T-helper 1 cell treated with Interleukin-12 subunit alpha and Interleukin-12 subunit beta and Interleukin-4 antibody, amounts not matched to agents 30 ng/mL and 1 ng/mL, for 36 hours (primary cell): ENCODE data around the gene NAGPA. TPM values are rescaled to one million over a fixed set of nuclear protein-coding genes. Genes with fewer than 3 reads are reported as not detected.

ENCODE experiments used
- intact Hi-C: fragments of 100-400 bp; cut with micrococcal nuclease; formaldehyde crosslinking; loops from one replicate; pipeline ENCODE4 v1.15.1; 2024
- total RNA-seq: library from RNA; stranded (reverse); gene quantifications from 2 replicates; pipeline ENCODE4 v1.2.3, GENCODE V29; 2022

The NAGPA gene
- total RNA-seq, 1 donor from 2014 or later = 14.9 TPM

- intact Hi-C loops = no loop called here
Measured at GRCh38 chr16:4979736-4980660, 53.7 kb downstream of the NAGPA start.

- intact Hi-C loops = no loop called here
Measured at GRCh38 chr16:4979164-4979563, 54.6 kb downstream of the NAGPA start.

GRCh38 chr16:4976611-4977145 is 57.1 kb downstream of the NAGPA start:
- intact Hi-C loops = no loop called here

- intact Hi-C loops = no loop called here
Measured at GRCh38 chr16:4976079-4976478, 57.7 kb downstream of the NAGPA start.

Other genes with a start within 250 kb of the NAGPA start
- not detected in 2 replicates for gene SEPTIN12, start 245.6 kb downstream of the NAGPA start, total RNA-seq
- not detected in 2 replicates for gene SMIM22, start 238.6 kb downstream of the NAGPA start, total RNA-seq
- gene ROGDI, start 231.3 kb downstream of the NAGPA start, total RNA-seq = 5.5 and 6.2 TPM in 2 replicates
- gene GLYR1, start 186.6 kb downstream of the NAGPA start, total RNA-seq = 115 and 120 TPM in 2 replicates
- gene UBN1, start 186.5 kb downstream of the NAGPA start, total RNA-seq = 42.1 and 45.4 TPM in 2 replicates
- gene PPL, start 96.8 kb downstream of the NAGPA start, total RNA-seq = not detected in 2 replicates
- not detected in 2 replicates for gene SEC14L5, start 75.6 kb downstream of the NAGPA start, total RNA-seq
- not detected in 2 replicates for gene C16orf89, start 32.0 kb upstream of the NAGPA start, total RNA-seq
- 34.1 and 34.5 TPM in 2 replicates for gene ALG1, start 37.9 kb upstream of the NAGPA start, total RNA-seq
- 10.0 and 12.1 TPM in 2 replicates for gene EEF2KMT, start 63.9 kb upstream of the NAGPA start, total RNA-seq